Natural killer cell (primary cell): ENCODE data around the gene FBXO38. TPM values are rescaled to one million over a fixed set of nuclear protein-coding genes. Genes with fewer than 3 reads are reported as not detected.

Experiments
- ATAC-seq, 3 donors: fragments of 150-1000 bp in 2 of 3; fragments of 200-7000 bp in 1 of 3; cut with Tn5 transposase; 1 replicate in 1 of 3; 2 replicates in 2 of 3; pipeline ENCODE4 v1.10.0; 2021; ENCODE audit warnings: mild to moderate bottlenecking in 2 of 3, moderate library complexity in 2 of 3
- DNase-seq, 2 donors: peaks; one replicate each; pipeline versions ENCODE4 v3.0.0 to v3.0.0-alpha.2; 2013 to 2021; ENCODE audit warnings: mixed read lengths in 1 of 2
- H3K27ac ChIP-seq: one replicate; pipeline ENCODE4 v1.5.1; 2013; ENCODE audit warnings: mild to moderate bottlenecking, low read length
- H3K27me3 ChIP-seq: one replicate; pipeline ENCODE4 v1.6.1; 2013; ENCODE audit warnings: low read length; ENCODE audit not compliant: control insufficient read depth, insufficient read depth
- H3K36me3 ChIP-seq: one replicate; pipeline ENCODE4 v1.6.1; 2013; ENCODE audit warnings: low read length; ENCODE audit not compliant: control insufficient read depth, insufficient read depth
- H3K4me1 ChIP-seq: one replicate; pipeline ENCODE4 v1.6.1; 2013; ENCODE audit warnings: low read length; ENCODE audit not compliant: control insufficient read depth, insufficient read depth
- H3K4me3 ChIP-seq: one replicate; pipeline ENCODE4 v1.5.1; 2013; ENCODE audit warnings: low read length
- H3K9me3 ChIP-seq: one replicate; pipeline ENCODE4 v1.6.1; 2013; ENCODE audit warnings: low read length; ENCODE audit not compliant: control insufficient read depth, insufficient read depth
- H3K27ac Mint-ChIP-seq, 2 donors: one replicate each; pipeline ENCODE4 v1.8.0; 2022; ENCODE audit warnings: mild to moderate bottlenecking in 2 of 2, mixed read lengths in 2 of 2, moderate library complexity in 1 of 2
- H3K27me3 Mint-ChIP-seq, 2 donors: one replicate each; pipeline ENCODE4 v1.8.0; 2022; ENCODE audit warnings: low read depth in 2 of 2, mixed read lengths in 2 of 2
- H3K36me3 Mint-ChIP-seq: one replicate; pipeline ENCODE4 v1.8.0; 2022; ENCODE audit warnings: mixed read lengths
- H3K4me1 Mint-ChIP-seq, 2 donors: one replicate each; pipeline ENCODE4 v1.8.0; 2022; ENCODE audit warnings: mixed read lengths in 2 of 2
- H3K4me3 Mint-ChIP-seq: one replicate; pipeline ENCODE4 v1.8.0; 2022; ENCODE audit warnings: mild to moderate bottlenecking, moderate library complexity, mixed read lengths
- H3K9me3 Mint-ChIP-seq, 2 donors: one replicate each; pipeline ENCODE4 v1.8.0; 2022; ENCODE audit warnings: mixed read lengths in 2 of 2
- CTCF ChIP-seq: fragments of 200-600 bp; IDR thresholded peaks from one replicate; pipeline ENCODE4 v1.8.0; 2022; ENCODE audit warnings: antibody characterized with exemption
- WGBS: methylation state at CpG from one replicate; pipeline ENCODE4 v1.1.7; 2013; ENCODE audit warnings: missing lambda C conversion rate; ENCODE audit not compliant: insufficient coverage; 5-methylcytosine and 5-hydroxymethylcytosine counted together
- intact Hi-C: fragments of 100-400 bp; cut with micrococcal nuclease; formaldehyde crosslinking; loops from one replicate; pipeline ENCODE4 v1.14.2; 2022
- total RNA-seq, 4 donors: library from RNA; stranded (reverse); fragments of 120-200 nt in 1 of 4; gene quantifications; one replicate each; pipeline versions ENCODE4 v1.2.3 to v1.2.4, GENCODE V29; 2013 to 2022

FBXO38 gene
- total RNA-seq, 3 donors from 2014 or later (not counting 1 experiment from before 2014, with no cell fraction given): 55.2 to 76.6 (median 65.1) TPM

GRCh38 chr5:148342371-148343045, 41.2 kb upstream of the FBXO38 start:
- Mint-ChIP-seq H3K9me3 (peaks cover 0 to 3% of the 10 kb centered on the region in 2 donors), H3K27me3 (peaks cover 5 to 7% of the 10 kb centered on the region in 2 donors), H3K4me1 (no peaks in the 10 kb centered on the region), H3K4me3 (no peak overlapping the region), H3K27ac (no peak overlapping the region), H3K36me3 (no peaks in the 10 kb centered on the region)
- no peaks in the 10 kb centered on the region for H3K4me1 ChIP-seq
- H3K27ac ChIP-seq: no peak overlapping the region
- no peak for TF ChIP-seq CTCF
- no peaks in the 10 kb centered on the region for H3K36me3 ChIP-seq
- no peak overlapping the region for H3K4me3 ChIP-seq
- ATAC-seq (no peak), DNase-seq (no peak)
- intact Hi-C loops: no loop called here
- WGBS: 90% methylated on average over 2 of the region's 2 CpGs
- H3K9me3 ChIP-seq: no peaks in the 10 kb centered on the region
- H3K27me3 ChIP-seq: no peaks in the 10 kb centered on the region

GRCh38 chr5:148343046-148343407, 40.7 kb upstream of the FBXO38 start:
- Mint-ChIP-seq H3K4me3 (no peak overlapping the region), H3K9me3 (peaks cover 0 to 3% of the 10 kb centered on the region in 2 donors), H3K36me3 (no peaks in the 10 kb centered on the region), H3K4me1 (no peaks in the 10 kb centered on the region), H3K27ac (no peak overlapping the region), H3K27me3 (peaks cover 5 to 7% of the 10 kb centered on the region in 2 donors)
- 83% methylated on average over 2 of the region's 2 CpGs for WGBS
- intact Hi-C loops: no loop called here
- TF ChIP-seq CTCF: no peak
- ATAC-seq: no peak
- Histone ChIP-seq H3K4me3 (no peak overlapping the region), H3K36me3 (no peaks in the 10 kb centered on the region), H3K9me3 (no peaks in the 10 kb centered on the region), H3K4me1 (no peaks in the 10 kb centered on the region), H3K27me3 (no peaks in the 10 kb centered on the region), H3K27ac (no peak overlapping the region)
- DNase-seq: no peak

- H3K9me3 ChIP-seq: no peaks in the 10 kb centered on the region
- H3K4me3 Mint-ChIP-seq: no peak overlapping the region
- H3K4me1 ChIP-seq: no peaks in the 10 kb centered on the region
- 90% methylated on average over 5 of the region's 7 CpGs for WGBS
- no peak overlapping the region for H3K27ac Mint-ChIP-seq
- no peak for DNase-seq
- H3K9me3 Mint-ChIP-seq: peaks cover 0 to 3% of the 10 kb centered on the region in 2 donors
- no peaks in the 10 kb centered on the region for H3K27me3 ChIP-seq
- H3K27me3 Mint-ChIP-seq: peaks cover 5 to 7% of the 10 kb centered on the region in 2 donors
- no peaks in the 10 kb centered on the region for H3K36me3 Mint-ChIP-seq
- intact Hi-C loops: no loop called here
- H3K4me3 ChIP-seq: no peak overlapping the region
- H3K27ac ChIP-seq: no peak overlapping the region
- ATAC-seq: no peak
- no peak for TF ChIP-seq CTCF
- no peaks in the 10 kb centered on the region for H3K36me3 ChIP-seq
- no peaks in the 10 kb centered on the region for H3K4me1 Mint-ChIP-seq
These were observed 39.9 kb upstream of the FBXO38 start for GRCh38 chr5:148343603-148344487.
